ENCODE data around the gene THADA.
"Not testable (repeated sequence)": the region's sequence is repeated elsewhere in the genome, so short reads cannot be mapped to it uniquely, and the experiment has no call there.

THADA gene

DNA sequence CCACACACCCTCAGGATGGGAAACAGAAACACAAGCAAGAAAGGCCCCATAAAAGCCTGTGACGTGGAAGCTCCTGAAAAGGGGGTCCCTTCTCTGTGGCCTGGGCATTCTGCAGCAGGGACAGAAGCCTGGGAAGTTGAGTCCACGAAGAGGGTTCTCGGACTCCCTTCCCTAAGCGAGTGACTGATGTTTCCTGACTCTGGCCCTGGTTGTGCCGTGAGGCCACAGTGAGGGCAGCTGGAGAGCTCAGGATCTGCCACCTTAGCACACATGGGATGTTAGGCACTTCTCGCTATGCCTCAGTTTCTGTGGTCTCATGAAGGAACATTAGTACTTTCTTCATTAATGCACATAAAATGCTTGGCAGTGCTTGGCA lies 282.2 kb downstream of the THADA start:
- DNase-seq: no peak

GRCh38 chr2:43312755-43313641 lies 282.8 kb downstream of the THADA start:
- DNase-seq: no peak

DNA sequence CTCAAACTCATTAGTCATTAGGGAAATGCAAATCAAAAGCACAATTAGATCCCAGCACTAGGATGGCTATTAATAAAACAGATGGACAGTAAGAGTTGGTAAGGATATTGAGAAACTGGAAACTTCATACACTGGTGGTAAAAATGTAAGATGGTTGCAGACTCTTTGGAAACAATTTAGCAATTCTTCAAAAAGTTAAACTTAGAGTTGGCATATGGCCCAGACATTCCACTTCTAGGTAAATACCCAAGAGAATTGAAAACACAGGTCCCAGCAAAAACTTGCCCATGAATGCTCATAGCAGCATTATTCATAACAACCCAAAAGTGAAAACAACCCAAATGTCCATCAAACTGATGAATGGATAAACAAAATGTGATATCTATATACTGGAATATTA lies 284.6 kb downstream of the THADA start:
- no peak for DNase-seq

- no peak for DNase-seq
Measured at GRCh38 chr2:43309935-43310334, 285.9 kb downstream of the THADA start.

DNA sequence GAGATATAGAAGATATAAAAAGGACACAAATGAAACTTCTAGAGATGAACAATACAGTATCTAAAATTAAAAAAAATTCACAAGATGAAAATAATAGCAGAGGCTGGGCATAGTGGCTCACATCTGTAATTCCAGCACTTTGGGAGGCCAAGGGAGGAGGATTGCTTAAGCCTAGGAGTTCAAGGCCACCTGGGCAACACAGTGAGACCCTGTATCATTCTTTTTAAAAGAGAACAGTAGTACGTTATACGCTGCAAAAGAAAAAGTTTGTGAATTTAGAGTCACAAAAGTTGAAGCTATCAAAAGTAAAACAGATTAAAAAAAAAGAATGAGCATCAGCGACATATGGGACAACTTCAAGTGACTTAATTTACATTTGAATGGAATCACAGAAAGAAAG lies 287.9 kb downstream of the THADA start:
- DNase-seq: no peak

DNA sequence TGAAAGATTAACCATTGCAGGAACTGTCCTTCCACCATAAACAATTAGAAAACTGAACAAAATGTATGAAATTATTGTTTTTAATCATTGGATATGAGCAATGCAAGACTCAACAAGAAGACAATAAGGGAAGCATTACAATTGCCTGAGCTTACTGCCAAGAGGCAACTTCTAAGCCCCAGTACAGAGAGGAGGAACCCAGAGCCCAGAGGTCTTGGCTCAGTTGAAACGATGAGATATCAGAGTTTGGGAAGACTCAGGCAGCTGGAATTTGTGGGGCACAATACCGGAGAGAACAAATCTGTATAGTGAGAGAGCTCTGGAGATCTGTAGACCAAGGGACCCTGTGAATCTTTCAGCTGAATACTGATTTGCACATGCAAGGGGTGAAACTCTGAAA lies 288.8 kb downstream of the THADA start:
- no peak for DNase-seq

GRCh38 chr2:43306197-43306596 lies 289.6 kb downstream of the THADA start:
- no peak for DNase-seq

- DNase-seq: no peak
Measured at GRCh38 chr2:43305517-43305916, 290.3 kb downstream of the THADA start.

GRCh38 chr2:43305012-43305411 lies 290.8 kb downstream of the THADA start:
- DNase-seq: peak; percentile 27

DNA sequence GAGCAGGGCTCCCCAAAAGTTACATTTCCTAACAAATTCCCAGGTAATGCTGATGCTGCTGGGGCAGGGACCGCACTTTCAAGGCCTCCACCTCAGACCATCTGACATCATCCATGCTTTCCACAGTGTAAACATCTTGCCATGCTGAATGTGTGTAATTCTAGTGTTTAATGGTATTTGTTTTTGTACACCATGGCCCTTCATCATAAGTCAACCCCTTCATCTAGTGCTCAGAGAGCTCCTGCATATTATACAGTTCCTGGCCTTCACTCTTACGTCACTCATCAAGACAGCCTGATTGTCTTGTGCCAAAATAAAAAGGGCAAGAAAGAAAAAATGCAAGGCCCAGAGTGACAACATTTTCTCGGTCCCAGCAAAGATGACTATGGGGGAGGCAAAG lies 291.9 kb downstream of the THADA start:
- DNase-seq: no peak

GRCh38 chr2:43302961-43303494 lies 292.8 kb downstream of the THADA start:
- peak; percentile 65 for DNase-seq

DNA sequence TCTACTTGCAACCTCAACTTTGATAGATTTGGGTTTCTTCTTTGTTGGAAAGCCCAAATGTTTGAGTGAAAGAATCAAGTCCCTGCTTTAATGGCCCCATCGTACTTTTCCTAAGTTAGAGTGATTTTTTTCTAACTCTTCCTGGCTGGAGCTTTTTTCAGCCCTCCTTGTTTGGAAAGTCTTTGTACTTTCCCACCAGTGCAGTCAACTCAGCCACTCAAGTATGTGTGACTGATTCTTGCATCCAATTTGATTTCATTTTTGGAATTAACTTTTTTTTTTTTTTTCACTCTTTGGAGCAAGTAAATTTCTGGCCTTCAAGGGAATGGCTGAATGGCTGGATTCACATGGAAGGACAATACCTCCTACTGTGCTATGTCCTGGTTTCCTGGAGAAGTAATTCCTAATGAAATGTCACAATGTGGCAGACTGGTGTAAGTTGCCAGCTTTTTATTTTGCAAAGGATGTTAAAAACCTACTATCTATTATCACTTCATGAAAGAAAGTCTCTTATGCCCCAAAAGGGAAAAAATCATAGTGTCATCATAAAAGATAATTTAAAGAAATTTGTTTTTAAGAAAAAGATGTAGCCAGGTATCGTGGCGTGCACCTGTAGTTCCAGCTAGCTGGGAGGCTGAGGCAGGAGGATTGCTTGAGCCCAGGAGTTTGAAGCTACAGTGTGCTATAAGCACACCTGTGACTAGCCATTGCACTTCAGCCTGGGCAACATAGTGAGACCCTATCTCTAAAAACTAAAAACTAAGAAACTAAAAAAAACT lies 293.5 kb downstream of the THADA start:
- DNase-seq: no peak

DNA sequence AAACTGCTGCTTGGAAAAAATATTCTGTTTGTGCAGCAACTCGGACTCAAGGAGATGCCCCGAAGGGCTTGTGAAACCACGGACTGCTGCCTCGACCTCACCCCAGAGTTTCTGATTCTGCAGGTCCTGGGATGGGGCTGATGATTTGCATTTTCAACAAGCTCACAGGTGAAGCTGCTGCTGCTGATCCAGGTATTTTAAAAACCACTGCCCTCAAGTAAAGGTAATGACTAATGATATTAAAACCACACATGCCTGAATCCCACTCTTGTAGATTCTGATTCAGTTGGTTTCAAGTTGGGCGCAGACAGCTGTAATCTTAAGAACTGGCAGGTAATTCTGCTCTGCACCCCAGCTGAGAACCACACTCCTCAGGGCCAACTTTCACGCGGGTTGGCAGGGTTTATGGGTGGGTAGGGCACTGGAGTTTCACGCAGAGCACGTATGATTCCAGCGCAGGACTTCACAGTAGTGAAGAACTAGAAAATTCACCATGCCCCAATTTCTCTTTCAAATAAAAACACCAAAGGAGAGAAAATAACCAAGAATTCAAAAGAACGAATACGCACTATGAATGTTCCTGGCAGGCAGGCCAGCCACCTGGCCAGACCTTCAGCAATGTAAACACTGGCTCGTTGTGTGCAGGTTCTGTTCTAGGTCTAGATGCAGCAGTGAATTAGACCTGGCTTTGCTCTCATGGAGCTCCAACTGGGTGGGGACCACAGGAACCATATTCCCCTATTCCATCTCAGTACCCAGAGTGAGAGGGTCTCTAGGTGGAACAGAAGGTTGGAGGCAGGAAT lies 294.9 kb downstream of the THADA start:
- DNase-seq: no peak

DNA sequence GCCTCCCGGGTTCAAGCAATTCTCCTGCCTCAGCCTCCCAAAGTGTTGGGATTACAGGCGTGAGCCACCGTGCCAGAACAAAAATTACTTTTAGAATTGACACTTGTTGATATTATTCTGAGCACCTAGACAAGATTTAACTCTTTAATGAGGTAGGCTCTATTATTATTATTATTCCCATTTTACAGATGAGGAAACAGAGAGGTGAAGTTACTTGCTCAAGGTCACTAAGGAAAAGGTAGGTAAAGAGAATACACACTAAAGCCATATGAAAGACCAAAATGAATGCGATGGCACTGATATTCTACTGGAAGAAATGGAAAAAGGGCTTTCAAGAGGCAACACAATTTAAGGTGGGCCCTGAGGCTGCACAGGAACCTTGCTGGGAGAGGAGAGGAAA lies 295.6 kb downstream of the THADA start:
- no peak for DNase-seq

DNA sequence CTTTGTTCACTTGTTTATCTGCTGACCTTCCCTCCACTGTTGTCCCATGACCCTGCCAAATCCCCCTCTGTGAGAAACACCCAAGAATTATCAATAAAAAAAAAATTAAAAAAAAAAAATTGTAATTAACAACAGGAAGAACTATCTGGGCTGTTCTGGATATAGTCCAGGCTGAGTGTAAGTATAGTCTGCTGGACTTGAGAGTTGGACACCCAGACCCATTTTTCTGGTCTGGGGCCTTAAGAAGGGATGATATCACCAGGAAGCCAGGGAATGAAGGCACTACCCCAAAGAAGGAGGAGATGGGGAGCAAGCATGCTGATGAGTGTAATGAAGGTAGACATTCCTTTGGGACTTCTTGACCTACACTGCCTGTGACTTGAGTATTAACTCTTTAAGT lies 297.3 kb downstream of the THADA start:
- DNase-seq: no peak

DNA sequence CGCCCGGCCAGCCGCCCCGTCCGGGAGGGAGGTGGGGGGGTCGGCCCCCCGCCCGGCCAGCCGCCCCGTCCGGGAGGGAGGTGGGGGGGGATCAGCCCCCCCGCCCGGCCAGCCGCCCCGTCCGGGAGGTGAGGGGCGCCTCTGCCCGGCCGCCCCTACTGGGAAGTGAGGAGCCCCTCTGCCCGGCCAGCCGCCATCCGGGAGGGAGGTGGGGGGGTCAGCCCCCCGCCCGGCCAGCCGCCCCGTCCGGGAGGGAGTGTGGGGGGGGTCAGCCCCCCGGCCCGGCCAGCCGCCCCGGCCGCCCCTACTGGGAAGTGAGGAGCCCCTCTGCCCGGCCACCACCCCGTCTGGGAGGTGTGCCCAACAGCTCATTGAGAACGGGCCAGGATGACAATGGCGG lies 298.1 kb downstream of the THADA start:
- DNase-seq: not testable (repeated sequence)

DNA sequence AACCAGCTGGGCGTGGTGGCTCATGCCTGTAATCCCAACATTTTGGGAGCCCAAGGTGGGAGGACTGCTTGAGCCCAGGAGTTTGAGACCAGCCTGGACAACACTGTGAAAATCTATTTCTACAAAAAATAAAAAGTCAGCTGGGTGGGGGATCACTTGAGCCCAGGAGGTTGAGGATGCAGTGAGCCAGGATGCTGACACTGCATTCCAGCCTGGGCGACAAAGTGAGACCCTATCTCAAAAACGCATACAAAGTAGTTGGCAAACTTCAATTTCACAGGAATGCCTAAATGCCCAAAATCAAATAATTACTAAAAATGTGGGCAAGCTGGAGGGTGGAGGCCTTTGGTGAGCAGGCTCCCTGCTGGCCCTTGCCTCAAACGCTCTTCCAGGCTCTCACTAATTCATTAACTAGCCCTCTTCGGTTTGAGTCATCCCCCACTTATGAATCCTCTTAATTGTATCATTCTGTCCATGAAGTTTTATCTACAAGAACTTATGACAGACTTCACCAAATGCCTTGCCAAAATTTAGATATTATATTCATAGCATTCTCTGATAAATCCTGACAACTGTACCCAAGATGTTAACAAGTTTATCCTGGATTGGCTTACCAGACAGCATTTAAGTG lies 300.8 kb downstream of the THADA start:
- no peak for DNase-seq

- DNase-seq: peak; percentile 84
Measured at GRCh38 chr2:43293744-43294695, 301.8 kb downstream of the THADA start.

- DNase-seq: no peak
Measured at GRCh38 chr2:43292851-43293743, 302.7 kb downstream of the THADA start.

DNA sequence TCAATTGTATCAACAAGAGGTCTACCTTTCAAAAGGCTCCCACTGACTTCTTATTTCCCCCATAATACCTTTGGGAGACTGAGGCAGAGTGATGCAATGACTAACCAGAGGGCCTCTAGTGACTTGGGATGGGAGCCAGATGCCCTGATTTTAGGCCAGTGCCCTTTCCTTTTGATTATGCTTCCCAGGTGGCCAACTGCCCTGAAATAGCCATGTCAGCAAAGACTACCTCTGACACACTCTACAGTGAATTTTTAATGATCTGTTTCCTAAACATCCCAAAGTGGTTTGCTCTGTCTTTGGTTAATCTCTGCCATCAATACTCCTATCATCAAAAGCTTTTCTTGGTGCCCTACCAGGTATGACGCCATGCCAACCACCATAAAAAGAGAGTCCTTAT lies 303.5 kb downstream of the THADA start:
- DNase-seq: no peak
